ENCODE data around the gene NAPG.

Gene NAPG

GRCh38 chr18:10558243-10558966, 32.6 kb downstream of the NAPG start:
- Histone ChIP-seq H3K79me2 (ENCODE audit: insufficient read depth, low read depth) (no peaks in the 10 kb centered on the region), H3K4me2 (peak overlapping the region; percentile 23; the same call in 1 of the 2 replicates), H4K20me1 (ENCODE audit: insufficient read depth) (no peaks in the 10 kb centered on the region), H3K27me3 (ENCODE audit: insufficient read depth, low read depth) (no peaks in the 10 kb centered on the region), H3K4me1 (ENCODE audit: low read depth, poor library complexity, severe bottlenecking) (peaks cover 96% of the 10 kb centered on the region), H2AFZ (ENCODE audit: low read depth) (no peak overlapping the region), H3K9ac (no peak overlapping the region), H3K4me3 (IDR thresholded peaks at IDR 0.05; ENCODE audit: insufficient read depth, low read depth, low read length) (no peak overlapping the region), H3K27ac (no peak overlapping the region), H3K36me3 (ENCODE audit: insufficient read depth) (peaks cover 20% of the 10 kb centered on the region)
- TF ChIP-seq CTCF (conservative IDR thresholded peaks at IDR 0.05; ENCODE audit: low read depth, low read length): no peak

- Histone ChIP-seq H3K9ac (no peak overlapping the region), H3K27me3 (ENCODE audit: insufficient read depth, low read depth) (no peaks in the 10 kb centered on the region), H3K79me2 (ENCODE audit: insufficient read depth, low read depth) (no peaks in the 10 kb centered on the region), H3K4me1 (ENCODE audit: low read depth, poor library complexity, severe bottlenecking) (peaks cover 96% of the 10 kb centered on the region), H2AFZ (ENCODE audit: low read depth) (no peak overlapping the region), H4K20me1 (ENCODE audit: insufficient read depth) (no peaks in the 10 kb centered on the region), H3K4me2 (no peak overlapping the region; the same call in 1 of the 2 replicates), H3K27ac (no peak overlapping the region), H3K36me3 (ENCODE audit: insufficient read depth) (peaks cover 14% of the 10 kb centered on the region), H3K4me3 (IDR thresholded peaks at IDR 0.05; ENCODE audit: insufficient read depth, low read depth, low read length) (no peak overlapping the region)
- TF ChIP-seq CTCF (conservative IDR thresholded peaks at IDR 0.05; ENCODE audit: low read depth, low read length): no peak
Measured at GRCh38 chr18:10558967-10559298, 33.1 kb downstream of the NAPG start.

- H2AFZ ChIP-seq (ENCODE audit: low read depth): no peak overlapping the region
- H3K27me3 ChIP-seq (ENCODE audit: insufficient read depth, low read depth): no peaks in the 10 kb centered on the region
- no peak; the same call in 1 of the 2 replicates for TF ChIP-seq CTCF (conservative IDR thresholded peaks at IDR 0.05; ENCODE audit: low read depth, low read length)
- H3K9ac ChIP-seq: no peak overlapping the region
- H3K4me1 ChIP-seq (ENCODE audit: low read depth, poor library complexity, severe bottlenecking): peaks cover 96% of the 10 kb centered on the region
- H3K4me2 ChIP-seq: no peak overlapping the region
- no peak overlapping the region for H3K4me3 ChIP-seq (IDR thresholded peaks at IDR 0.05; ENCODE audit: insufficient read depth, low read depth, low read length)
- peaks cover 6% of the 10 kb centered on the region for H3K36me3 ChIP-seq (ENCODE audit: insufficient read depth)
- no peaks in the 10 kb centered on the region for H3K79me2 ChIP-seq (ENCODE audit: insufficient read depth, low read depth)
- H3K27ac ChIP-seq: no peak overlapping the region
- no peaks in the 10 kb centered on the region for H4K20me1 ChIP-seq (ENCODE audit: insufficient read depth)
Measured at GRCh38 chr18:10559553-10560451, 34.0 kb downstream of the NAPG start.

- no peaks in the 10 kb centered on the region for H3K27me3 ChIP-seq (ENCODE audit: insufficient read depth, low read depth)
- no peak overlapping the region for H3K4me2 ChIP-seq
- H3K4me1 ChIP-seq (ENCODE audit: low read depth, poor library complexity, severe bottlenecking): peaks cover 96% of the 10 kb centered on the region
- no peak overlapping the region for H3K27ac ChIP-seq
- no peak overlapping the region for H3K4me3 ChIP-seq (IDR thresholded peaks at IDR 0.05; ENCODE audit: insufficient read depth, low read depth, low read length)
- no peaks in the 10 kb centered on the region for H4K20me1 ChIP-seq (ENCODE audit: insufficient read depth)
- H3K79me2 ChIP-seq (ENCODE audit: insufficient read depth, low read depth): no peaks in the 10 kb centered on the region
- no peak overlapping the region for H2AFZ ChIP-seq (ENCODE audit: low read depth)
- peak; percentile 81 for TF ChIP-seq CTCF (conservative IDR thresholded peaks at IDR 0.05; ENCODE audit: low read depth, low read length)
- H3K9ac ChIP-seq: no peak overlapping the region
- no peaks in the 10 kb centered on the region; the same call in 1 of the 2 replicates for H3K36me3 ChIP-seq (ENCODE audit: insufficient read depth)
Measured at GRCh38 chr18:10560452-10561045, 34.7 kb downstream of the NAPG start.

All from KMS-11 (cell line).